Measurements from ENCODE around the gene ALK.

The ALK gene

DNA sequence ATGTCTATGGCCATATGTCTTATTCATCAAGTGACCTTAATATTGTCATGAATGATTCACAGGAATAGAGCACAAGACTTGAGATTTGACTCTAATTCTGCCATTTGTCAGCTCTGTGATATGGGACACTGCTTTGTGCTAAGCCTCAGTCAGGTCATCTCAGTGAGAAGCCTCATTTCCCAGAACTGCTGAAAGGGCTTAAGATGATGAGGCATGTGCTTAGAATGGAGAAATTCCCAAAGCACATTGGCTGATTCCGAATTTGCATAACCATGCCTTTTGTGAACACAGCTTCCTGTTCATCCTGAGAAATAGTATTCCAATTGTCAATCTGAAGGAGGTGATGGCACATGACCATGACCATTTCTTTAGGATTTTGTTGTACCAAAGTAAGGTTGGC lies 218.1 kb downstream of the ALK start:
- TF ChIP-seq, protein P1, sequence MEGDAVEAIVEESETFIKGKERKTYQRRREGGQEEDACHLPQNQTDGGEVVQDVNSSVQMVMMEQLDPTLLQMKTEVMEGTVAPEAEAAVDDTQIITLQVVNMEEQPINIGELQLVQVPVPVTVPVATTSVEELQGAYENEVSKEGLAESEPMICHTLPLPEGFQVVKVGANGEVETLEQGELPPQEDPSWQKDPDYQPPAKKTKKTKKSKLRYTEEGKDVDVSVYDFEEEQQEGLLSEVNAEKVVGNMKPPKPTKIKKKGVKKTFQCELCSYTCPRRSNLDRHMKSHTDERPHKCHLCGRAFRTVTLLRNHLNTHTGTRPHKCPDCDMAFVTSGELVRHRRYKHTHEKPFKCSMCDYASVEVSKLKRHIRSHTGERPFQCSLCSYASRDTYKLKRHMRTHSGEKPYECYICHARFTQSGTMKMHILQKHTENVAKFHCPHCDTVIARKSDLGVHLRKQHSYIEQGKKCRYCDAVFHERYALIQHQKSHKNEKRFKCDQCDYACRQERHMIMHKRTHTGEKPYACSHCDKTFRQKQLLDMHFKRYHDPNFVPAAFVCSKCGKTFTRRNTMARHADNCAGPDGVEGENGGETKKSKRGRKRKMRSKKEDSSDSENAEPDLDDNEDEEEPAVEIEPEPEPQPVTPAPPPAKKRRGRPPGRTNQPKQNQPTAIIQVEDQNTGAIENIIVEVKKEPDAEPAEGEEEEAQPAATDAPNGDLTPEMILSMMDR (conservative IDR thresholded peaks at IDR 0.05): no peak
- H3K27ac ChIP-seq: no peak overlapping the region

DNA sequence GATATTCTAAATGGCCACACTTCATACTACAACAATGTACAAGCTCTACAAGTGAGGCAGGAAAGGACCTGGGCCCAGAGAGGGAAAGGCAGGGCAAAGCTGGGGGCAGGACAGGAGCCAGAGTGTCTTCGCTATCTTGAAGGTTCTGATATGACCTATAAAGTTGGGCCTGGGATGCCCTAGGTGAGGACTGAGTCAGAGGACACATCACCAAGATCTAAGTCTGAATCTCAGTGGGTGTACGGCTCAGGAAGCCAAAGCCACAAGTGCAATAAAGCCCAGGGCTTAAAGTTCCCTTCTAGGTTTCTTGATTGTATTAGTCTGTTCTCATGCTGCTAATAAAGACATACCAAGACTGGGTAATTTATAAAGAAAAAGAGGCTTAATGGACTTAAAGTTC lies 219.1 kb downstream of the ALK start:
- H3K27ac ChIP-seq: no peak overlapping the region
- TF ChIP-seq, protein P1 (conservative IDR thresholded peaks at IDR 0.05): no peak

DNA sequence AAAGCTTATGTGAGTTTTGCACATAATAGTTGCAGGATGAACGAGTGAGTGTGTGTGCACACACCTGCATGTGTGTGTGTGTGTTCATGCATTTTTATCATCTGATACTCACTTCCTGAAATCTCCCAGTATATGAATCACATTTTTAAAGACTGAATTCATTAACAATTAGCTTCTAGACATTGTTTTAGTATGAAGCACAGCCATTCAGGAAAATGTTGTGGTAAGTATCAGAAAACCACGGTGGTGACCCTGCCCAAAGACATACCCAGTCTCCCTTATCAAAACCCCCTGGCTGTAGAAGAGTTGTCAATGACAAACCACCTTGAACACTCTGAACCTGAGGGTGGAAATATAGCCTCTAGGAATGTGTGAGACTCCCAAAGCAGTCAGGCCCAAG lies 220.8 kb downstream of the ALK start:
- TF ChIP-seq, protein P1 (conservative IDR thresholded peaks at IDR 0.05): no peak
- no peak overlapping the region for H3K27ac ChIP-seq

DNA sequence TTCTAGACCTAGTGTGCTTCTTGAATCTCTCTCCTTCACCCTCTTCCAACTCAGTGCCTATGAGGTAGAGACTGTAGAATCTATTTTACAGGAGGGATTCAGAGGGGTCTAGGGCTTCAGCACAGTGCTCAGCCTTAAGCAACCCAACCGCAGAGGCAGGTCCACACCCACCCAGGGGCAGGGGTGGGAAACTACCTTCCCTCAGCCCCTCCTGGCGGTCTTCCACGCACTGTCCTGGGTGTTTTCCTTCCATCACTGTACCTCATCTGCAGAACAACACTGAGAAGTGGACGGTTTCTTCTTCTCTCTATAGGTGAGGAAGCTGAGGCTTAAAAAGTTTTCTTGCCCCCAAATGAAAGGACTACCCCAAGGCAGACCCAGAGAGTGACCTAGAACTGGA lies 222.3 kb downstream of the ALK start:
- H3K27ac ChIP-seq: no peak overlapping the region

DNA sequence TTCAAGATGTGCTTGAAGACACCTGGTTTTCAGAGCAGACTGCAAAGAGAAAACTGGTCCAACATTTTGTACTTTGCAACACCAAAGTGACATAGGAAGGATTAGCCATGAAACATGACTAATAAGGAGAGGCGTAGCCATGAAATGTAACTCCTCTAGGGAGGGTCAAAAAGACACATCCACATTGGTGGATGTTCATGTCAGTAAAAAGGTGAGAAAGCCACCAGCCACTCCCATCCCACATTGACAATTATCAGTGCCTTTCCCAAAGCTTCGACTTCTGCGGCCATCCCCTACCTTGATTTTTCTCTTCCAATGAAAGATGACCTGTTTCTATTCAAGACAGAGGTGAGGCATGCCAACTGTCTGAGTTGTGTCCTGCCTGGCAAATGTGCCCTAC lies 223.2 kb downstream of the ALK start:
- TF ChIP-seq, protein P1 (conservative IDR thresholded peaks at IDR 0.05): no peak
- no peak overlapping the region for H3K27ac ChIP-seq

More for the DNA sequence above, 222.3 kb downstream of the ALK start:
- TF ChIP-seq, protein P1 (conservative IDR thresholded peaks at IDR 0.05): no peak

DNA sequence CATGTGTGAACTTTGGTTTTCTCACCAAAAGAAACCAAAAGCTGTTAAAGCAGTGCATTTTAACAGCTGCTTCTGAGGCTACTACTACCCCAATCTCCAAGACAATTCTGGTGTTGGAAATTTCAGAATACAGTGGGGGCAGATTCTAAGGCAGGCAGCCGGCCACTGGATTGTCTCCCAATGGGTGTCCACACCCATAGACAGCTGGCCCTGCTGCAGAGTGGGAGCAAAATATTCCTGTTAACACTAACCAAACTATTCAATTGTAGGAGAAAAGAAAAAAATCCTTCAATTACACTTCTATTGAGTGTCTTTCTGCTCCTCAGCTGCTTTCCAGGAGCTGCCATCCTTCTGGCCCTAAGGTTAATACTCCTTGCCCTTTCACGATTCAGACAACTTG lies 223.7 kb downstream of the ALK start:
- TF ChIP-seq, protein P1 (conservative IDR thresholded peaks at IDR 0.05): no peak
- no peak overlapping the region for H3K27ac ChIP-seq

DNA sequence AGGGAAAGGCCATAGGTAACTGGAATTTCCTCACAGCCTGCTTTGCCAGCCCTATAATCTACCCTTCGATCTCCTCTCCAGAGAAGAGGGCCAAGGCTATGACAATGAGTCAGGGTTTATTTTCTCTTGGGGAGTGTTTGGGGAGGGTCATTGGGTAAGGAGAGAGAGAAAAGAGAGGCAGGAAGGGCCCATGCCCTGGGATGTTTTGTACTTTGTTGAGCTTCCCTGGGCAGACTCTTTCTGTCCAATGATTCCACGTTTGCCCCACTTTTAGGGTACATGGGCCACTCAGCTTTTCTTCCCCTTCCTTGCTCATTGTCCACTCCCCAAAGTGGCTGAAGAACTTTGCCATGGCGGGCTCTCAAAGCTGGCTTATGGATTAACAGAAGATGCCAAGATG lies 224.2 kb downstream of the ALK start:
- H3K27ac ChIP-seq: no peak overlapping the region
- TF ChIP-seq, protein P1 (conservative IDR thresholded peaks at IDR 0.05): no peak

DNA sequence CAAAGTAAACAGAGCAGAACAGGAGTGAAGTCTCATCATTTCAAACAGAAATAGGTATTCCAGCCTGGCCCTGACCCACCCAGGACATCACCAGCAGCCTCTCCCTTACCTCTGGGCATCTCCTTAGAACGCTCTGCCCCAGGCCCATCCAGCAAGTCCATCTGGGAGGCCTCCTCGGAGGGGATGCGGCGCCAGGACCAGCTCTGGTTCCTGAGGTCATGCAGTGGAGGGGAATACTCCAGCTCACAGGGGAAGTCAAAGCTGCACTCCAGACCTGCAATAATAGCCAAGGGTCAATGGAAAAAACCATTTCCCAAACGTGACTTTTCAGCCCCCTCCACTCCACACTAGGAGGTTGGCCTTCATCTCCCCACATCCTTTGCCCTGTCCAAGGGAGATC lies 226.6 kb downstream of the ALK start:
- TF ChIP-seq, protein P1 (conservative IDR thresholded peaks at IDR 0.05): no peak

More for the DNA sequence above, 226.6 kb downstream of the ALK start:
- H3K27ac ChIP-seq: no peak overlapping the region
